ENCODE results near the gene NBDY. TPM values are rescaled to one million over a fixed set of nuclear protein-coding genes. Genes with fewer than 3 reads are reported as not detected.
"Not testable (repeated sequence)": the region's sequence is repeated elsewhere in the genome, so short reads cannot be mapped to it uniquely, and the experiment has no call there.

The NBDY gene
- total and polyA plus RNA-seq, 5 experiments from 2014 or later, result 30.9 to 91.9 (median 64.3) TPM

GRCh38 chrX:56798866-56799758 is 70.1 kb downstream of the NBDY start:
- peak overlapping the region; percentile 43 to 98 (median 88) for H3K27ac Mint-ChIP-seq
- H3K27me3 Mint-ChIP-seq, result no peaks in the 10 kb centered on the region
- POLR2A ChIA-PET, result no interaction called here
- peaks cover 33 to 70% (median 54%) of the 10 kb centered on the region in 4 donors for H3K4me1 Mint-ChIP-seq
- no peaks in the 10 kb centered on the region for H3K9me3 Mint-ChIP-seq
- H3K36me3 Mint-ChIP-seq, result peaks cover 0 to 11% (median 0%) of the 10 kb centered on the region in 3 donors
- DNase-seq (no peak), ATAC-seq (no peak)
- peak overlapping the region in 3 of 10 donors; percentile 30 to 43 (median 33) for H3K4me3 Mint-ChIP-seq

GRCh38 chrX:56800307-56800706 is 71.3 kb downstream of the NBDY start:
- no peak for DNase-seq
- peaks cover 31 to 60% (median 51%) of the 10 kb centered on the region in 4 donors for H3K4me1 Mint-ChIP-seq

DNA sequence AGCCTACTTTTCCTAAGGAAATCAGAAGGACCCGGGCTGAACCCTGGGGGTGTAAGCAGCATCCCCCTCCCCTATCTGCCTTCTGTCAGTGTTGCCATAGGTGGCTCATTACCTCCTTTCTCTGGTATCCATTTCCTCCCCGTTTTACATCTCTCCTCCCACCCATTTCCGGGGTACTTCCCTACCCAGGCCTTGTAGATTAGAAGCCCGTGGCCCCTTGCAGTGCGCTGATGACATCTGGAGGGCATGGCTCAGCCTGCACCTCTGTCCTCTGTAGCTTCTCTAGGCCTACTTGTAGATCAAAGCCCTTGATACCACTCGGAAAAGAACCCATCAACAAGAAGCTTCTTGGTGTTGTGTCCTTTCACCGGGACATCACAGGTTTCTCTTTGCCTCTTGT is 71.8 kb downstream of the NBDY start:
- peak overlapping the region; percentile 85 to 98 (median 91) for H3K27ac Mint-ChIP-seq
- H3K4me1 Mint-ChIP-seq, result peaks cover 31 to 60% (median 51%) of the 10 kb centered on the region in 4 donors
- H3K9me3 Mint-ChIP-seq, result no peaks in the 10 kb centered on the region
- POLR2A ChIA-PET, result no interaction called here
- no peaks in the 10 kb centered on the region for H3K27me3 Mint-ChIP-seq
- peak; percentile 9 to 76 (median 50) for DNase-seq
- peak; percentile 91 to 96 for ATAC-seq
- H3K36me3 Mint-ChIP-seq, result peaks cover 0 to 10% (median 0%) of the 10 kb centered on the region in 3 donors
- H3K4me3 Mint-ChIP-seq, result peak overlapping the region in 8 of 10 donors; percentile 40 to 83 (median 56)

More at GRCh38 chrX:56800307-56800706, 71.3 kb downstream of the NBDY start:
- no peaks in the 10 kb centered on the region for H3K27me3 Mint-ChIP-seq
- POLR2A ChIA-PET, result no interaction called here
- H3K9me3 Mint-ChIP-seq, result no peaks in the 10 kb centered on the region
- peak overlapping the region; percentile 85 to 98 (median 91) for H3K27ac Mint-ChIP-seq
- H3K4me3 Mint-ChIP-seq, result peak overlapping the region in 8 of 10 donors; percentile 40 to 83 (median 56)
- H3K36me3 Mint-ChIP-seq, result peaks cover 0 to 11% (median 0%) of the 10 kb centered on the region in 3 donors
- no peak for ATAC-seq

DNA sequence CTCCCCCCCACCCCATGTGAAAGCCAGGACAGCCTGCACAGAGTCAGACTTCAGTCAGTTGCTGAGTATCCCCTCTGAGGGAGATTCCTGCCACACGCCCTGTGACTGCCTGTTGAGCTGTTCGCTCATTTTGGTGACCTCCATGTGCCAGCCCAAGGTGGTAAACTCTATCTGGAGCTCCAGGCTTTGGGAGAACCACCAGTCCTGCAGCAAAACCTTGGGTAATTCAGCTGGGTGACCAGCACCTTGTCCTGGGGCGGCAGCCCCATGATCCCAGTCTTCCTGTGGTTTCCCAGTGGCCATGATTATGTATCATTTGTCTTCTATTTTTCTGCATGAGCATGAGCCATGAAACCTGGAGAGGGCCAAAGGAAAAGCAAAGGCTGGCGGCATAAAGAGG is 73.4 kb downstream of the NBDY start:
- peak overlapping the region in 4 of 10 donors; percentile 95 to 98 (median 96) for H3K4me3 Mint-ChIP-seq
- no peak for ATAC-seq
- peaks cover 23 to 55% (median 47%) of the 10 kb centered on the region in 4 donors for H3K4me1 Mint-ChIP-seq
- peaks cover 0 to 4% (median 0%) of the 10 kb centered on the region in 3 donors for H3K36me3 Mint-ChIP-seq
- no peaks in the 10 kb centered on the region for H3K9me3 Mint-ChIP-seq
- no peak for DNase-seq
- H3K27me3 Mint-ChIP-seq, result no peaks in the 10 kb centered on the region
- POLR2A ChIA-PET, result no interaction called here
- peak overlapping the region in 6 of 10 donors; percentile 25 to 95 (median 78) for H3K27ac Mint-ChIP-seq

DNA sequence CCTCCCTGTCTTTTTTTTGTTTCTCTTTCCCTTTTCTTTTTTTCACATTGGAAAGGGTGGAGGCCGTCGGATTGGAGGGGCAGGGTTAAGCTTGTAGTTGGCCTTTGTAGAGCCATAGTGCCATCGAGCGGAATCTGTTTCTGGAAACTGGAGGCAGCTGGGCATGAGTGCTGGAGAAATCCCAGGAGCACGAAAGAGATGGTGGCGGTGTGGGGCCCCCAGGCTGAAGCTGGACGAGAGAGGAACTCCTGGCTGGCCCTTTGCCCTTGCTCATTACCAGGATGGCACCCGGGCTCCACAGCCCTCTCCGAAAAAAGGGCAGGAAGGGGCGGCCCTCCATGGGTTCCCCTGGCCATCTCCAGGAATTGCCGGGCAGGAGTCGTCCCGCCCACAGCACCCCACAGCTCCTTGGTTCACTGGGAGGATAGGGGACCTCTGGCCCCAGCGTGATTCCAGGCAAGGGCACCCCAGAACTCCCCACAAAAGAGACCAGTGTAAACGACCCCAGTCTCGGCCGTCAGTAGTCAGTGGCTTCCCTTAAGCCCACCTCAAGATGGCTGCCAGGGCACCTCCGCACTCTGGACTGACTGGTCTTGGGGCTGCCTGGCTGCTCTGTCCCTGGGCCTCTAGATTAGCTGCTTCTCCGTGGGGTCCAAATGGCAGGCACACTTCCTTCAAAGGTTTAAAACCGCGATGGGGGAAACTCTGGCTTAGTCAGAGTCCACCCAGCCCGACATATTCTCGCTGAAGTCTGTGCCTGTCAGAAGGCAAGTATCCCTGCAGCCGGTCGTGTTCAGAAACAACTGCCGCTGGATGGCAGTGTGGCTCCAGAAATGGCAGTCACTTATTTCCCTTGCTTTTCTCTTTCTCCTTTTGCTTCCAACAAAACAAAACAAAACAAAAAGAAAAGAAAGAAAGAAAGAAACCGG is 74.1 kb downstream of the NBDY start:
- peaks cover 0 to 4% (median 0%) of the 10 kb centered on the region in 3 donors for H3K36me3 Mint-ChIP-seq
- H3K4me3 Mint-ChIP-seq, result peak overlapping the region in 5 of 10 donors; percentile 33 to 98 (median 95)
- H3K9me3 Mint-ChIP-seq, result no peaks in the 10 kb centered on the region
- DNase-seq (peak; percentile 17 to 81 (median 43)), ATAC-seq (no peak)
- no peaks in the 10 kb centered on the region for H3K27me3 Mint-ChIP-seq
- peaks cover 20 to 52% (median 43%) of the 10 kb centered on the region in 4 donors for H3K4me1 Mint-ChIP-seq
- POLR2A ChIA-PET, result interaction anchor here (1.1 kb wide), 1 partner anchor 175 kb away, joined by 4 read pairs; no protein-coding TSS in a partner anchor
- peak overlapping the region in 9 of 10 donors; percentile 25 to 96 (median 93) for H3K27ac Mint-ChIP-seq

GRCh38 chrX:56803850-56804681 is 75.0 kb downstream of the NBDY start:
- ATAC-seq (no peak), DNase-seq (no peak)
- peak overlapping the region in 6 of 10 donors; percentile 57 to 96 (median 93) for H3K27ac Mint-ChIP-seq
- POLR2A ChIA-PET, result interaction anchor here (1.1 kb wide), 1 partner anchor 174 kb away, joined by 4 read pairs; no protein-coding TSS in a partner anchor
- peaks cover 0 to 4% (median 0%) of the 10 kb centered on the region in 3 donors for H3K36me3 Mint-ChIP-seq
- H3K27me3 Mint-ChIP-seq, result no peaks in the 10 kb centered on the region
- peaks cover 26 to 54% (median 44%) of the 10 kb centered on the region in 4 donors for H3K4me1 Mint-ChIP-seq
- no peaks in the 10 kb centered on the region for H3K9me3 Mint-ChIP-seq
- H3K4me3 Mint-ChIP-seq, result peak overlapping the region in 4 of 10 donors; percentile 95 to 98 (median 96)

DNA sequence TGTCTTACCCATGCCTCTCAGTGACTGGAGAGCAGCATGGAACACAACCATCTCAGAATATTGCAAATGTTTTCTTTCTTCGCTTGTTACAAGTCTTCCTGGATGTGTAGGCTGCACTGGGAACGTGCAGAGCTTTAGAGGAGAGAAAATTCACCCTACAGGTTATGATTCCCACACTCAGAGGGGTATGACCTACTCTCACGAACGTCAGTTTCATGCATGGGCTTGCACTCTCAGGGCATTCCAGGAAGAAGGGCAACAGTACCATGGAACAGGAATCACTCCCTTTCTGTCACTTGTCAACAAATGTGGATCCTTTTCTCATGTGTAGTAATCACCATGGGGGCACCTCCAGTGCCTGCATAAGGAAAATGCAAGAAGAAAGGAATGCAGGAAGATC is 75.8 kb downstream of the NBDY start:
- Mint-ChIP-seq H3K27me3 (no peaks in the 10 kb centered on the region), H3K9me3 (no peaks in the 10 kb centered on the region), H3K4me3 (no peak overlapping the region), H3K4me1 (peaks cover 27 to 51% (median 41%) of the 10 kb centered on the region in 4 donors), H3K36me3 (peaks cover 0 to 4% (median 0%) of the 10 kb centered on the region in 3 donors), H3K27ac (peak overlapping the region in 3 of 10 donors; percentile 36 to 90 (median 59))
- DNase-seq (no peak), ATAC-seq (no peak)
- POLR2A ChIA-PET, result no interaction called here

DNA sequence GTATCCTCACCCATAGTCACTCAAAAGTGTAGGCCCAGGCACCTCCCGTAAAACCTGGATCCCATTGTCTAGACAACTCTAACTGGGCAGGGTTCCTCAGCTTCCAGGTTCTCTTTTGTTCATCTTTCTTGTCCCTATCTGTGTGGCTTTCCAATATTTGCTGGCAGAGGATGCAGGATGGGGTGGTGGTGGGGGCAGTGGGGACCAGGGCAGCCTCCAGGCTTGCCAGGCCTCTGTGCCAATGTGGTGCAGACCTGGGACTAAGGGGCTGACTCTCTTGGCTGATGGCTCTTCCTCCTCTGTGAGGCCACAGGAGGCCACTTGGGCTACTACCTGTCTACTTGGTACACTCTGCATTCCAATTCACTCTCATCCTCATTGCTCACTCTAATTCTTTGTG is 76.4 kb downstream of the NBDY start:
- no peaks in the 10 kb centered on the region for H3K9me3 Mint-ChIP-seq
- peaks cover 26 to 52% (median 41%) of the 10 kb centered on the region in 4 donors for H3K4me1 Mint-ChIP-seq
- DNase-seq, result no peak
- H3K36me3 Mint-ChIP-seq, result peaks cover 0 to 4% (median 0%) of the 10 kb centered on the region in 3 donors
- H3K27me3 Mint-ChIP-seq, result no peaks in the 10 kb centered on the region
- POLR2A ChIA-PET, result no interaction called here
- ATAC-seq, result no peak
- no peak overlapping the region for H3K4me3 Mint-ChIP-seq
- H3K27ac Mint-ChIP-seq, result peak overlapping the region in 5 of 10 donors; percentile 14 to 90 (median 34)

DNA sequence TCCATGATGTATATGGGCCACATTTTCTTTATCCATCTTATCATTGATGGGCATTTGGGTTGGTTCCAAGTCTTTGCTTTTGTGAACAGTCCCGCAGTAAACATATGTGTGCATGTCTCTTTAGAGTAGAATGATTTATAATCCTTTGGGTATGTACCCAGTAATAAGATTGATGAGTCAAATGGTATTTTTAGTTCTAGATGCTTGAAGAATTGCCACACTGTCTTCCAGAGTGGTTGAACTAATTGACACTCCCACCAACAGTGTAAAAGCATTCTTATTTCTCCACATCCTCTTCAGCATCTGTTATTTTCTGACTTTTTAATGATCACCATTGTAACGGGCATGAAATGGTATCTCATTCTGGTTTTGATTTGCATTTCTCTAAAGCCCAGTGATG is 77.1 kb downstream of the NBDY start:
- H3K27me3 Mint-ChIP-seq, POLR2A ChIA-PET, H3K4me3 Mint-ChIP-seq, DNase-seq, ATAC-seq, H3K36me3 Mint-ChIP-seq, H3K9me3 Mint-ChIP-seq: not testable (repeated sequence)
- peaks cover 23 to 51% (median 39%) of the 10 kb centered on the region in 4 donors for H3K4me1 Mint-ChIP-seq
- H3K27ac Mint-ChIP-seq, result peak overlapping the region in 2 of 10 donors; percentile 34 to 79

DNA sequence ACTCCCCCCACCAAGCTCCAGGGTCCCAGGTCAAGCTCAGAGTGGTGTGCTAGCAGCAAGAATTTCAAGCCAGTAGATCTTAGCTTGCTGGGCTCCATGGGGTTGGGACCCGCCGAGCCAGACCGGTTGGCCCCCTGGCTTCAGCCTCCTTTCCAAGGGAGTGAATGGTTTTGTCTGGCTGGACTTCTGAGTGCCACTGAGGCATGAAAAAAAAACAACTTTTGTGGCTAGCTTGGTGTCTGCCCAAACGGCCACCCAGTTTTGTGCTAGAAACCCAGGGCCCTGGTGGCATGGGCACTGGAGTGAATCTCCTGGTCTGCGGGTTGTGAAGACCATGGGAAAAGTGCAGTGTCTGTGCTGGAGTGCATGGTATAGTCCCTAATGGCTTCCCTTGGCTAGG is 82.6 kb downstream of the NBDY start:
- Mint-ChIP-seq H3K36me3 (no peaks in the 10 kb centered on the region), H3K27me3 (no peaks in the 10 kb centered on the region), H3K27ac (peak overlapping the region; percentile 6 to 100 (median 87)), H3K4me1 (peaks cover 27 to 67% (median 54%) of the 10 kb centered on the region in 4 donors), H3K4me3 (peak overlapping the region in 3 of 10 donors; percentile 23 to 75 (median 27)), H3K9me3 (no peaks in the 10 kb centered on the region)
- ATAC-seq (no peak), DNase-seq (no peak)
- POLR2A ChIA-PET, result interaction anchor here (1.2 kb wide), 1 partner anchor 29 kb away, joined by 3 read pairs; no protein-coding TSS in a partner anchor

DNA sequence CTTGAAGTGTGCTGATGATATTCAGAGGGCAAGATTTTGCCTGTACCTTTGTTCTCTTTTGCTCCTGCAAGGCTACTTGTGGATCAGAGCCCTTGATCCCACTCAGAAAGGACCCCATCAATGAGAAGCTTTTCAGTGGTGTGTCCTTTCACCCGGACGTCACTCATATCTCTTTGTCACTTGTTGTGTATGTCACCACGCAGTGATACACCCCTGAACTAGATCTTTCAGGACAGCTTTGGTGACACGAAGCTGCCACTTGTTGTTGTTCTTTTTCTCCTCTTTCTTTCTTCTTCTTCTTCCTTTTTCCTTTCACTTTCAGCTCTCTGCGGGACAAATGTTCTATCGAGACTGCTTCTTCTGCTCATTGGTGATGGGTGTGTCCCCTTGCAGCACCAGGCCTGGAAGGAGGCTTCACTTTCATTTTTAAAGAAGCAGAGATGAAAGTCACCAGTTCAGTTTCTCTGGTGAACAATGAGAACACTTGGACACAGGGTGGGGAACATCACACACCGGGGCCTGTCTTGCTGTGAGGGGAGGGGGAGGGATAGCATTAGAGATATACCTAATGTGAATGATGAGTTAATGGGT is 83.6 kb downstream of the NBDY start:
- peak; percentile 75 to 81 for ATAC-seq
- peak overlapping the region; percentile 92 to 100 (median 96) for H3K27ac Mint-ChIP-seq

More for the DNA sequence above, 83.6 kb downstream of the NBDY start:
- POLR2A ChIA-PET, result interaction anchor here (0.6 to 1.2 kb wide), 2 partner anchors 30 to 32 kb away, joined by 3 read pairs; no protein-coding TSS in a partner anchor
- DNase-seq, result peak in 8 of 10 donors; percentile 14 to 75 (median 40)
- H3K9me3 Mint-ChIP-seq, result no peaks in the 10 kb centered on the region
- H3K27me3 Mint-ChIP-seq, result no peaks in the 10 kb centered on the region
- H3K4me1 Mint-ChIP-seq, result peaks cover 26 to 59% (median 49%) of the 10 kb centered on the region in 4 donors
- peaks cover 0 to 4% (median 3%) of the 10 kb centered on the region in 3 donors for H3K36me3 Mint-ChIP-seq
- peak overlapping the region; percentile 72 to 89 (median 80) for H3K4me3 Mint-ChIP-seq
